OCI-M1 (cell line): Measurements from ENCODE around the gene VOPP1.

Experiments
- DNase-seq: peaks from one replicate; lab custom pipeline; 2025; lab: John Stamatoyannopoulos, UW

VOPP1 gene

DNA sequence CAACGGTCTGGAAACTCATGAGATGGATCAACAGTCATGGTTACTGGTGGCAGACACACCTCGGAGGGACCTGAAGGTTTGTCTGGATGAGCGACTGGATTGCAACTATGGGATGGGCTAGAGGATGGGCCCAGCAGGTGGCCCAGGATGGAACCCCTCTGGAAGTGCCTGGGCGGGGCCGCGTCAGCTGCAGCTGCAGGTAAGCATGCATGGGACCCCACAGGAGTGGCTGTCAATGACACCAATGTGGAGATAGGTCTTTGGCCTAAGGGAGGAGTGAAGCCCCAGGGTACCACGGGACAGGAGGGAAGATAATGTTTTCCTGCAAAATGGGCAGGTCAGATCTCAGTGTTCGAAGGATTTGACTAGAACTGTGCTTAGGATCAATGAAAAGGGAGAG lies 103.8 kb downstream of the VOPP1 start:
- DNase-seq = no peak

GRCh38 chr7:55467047-55467593 lies 105.2 kb downstream of the VOPP1 start:
- DNase-seq = no peak

DNA sequence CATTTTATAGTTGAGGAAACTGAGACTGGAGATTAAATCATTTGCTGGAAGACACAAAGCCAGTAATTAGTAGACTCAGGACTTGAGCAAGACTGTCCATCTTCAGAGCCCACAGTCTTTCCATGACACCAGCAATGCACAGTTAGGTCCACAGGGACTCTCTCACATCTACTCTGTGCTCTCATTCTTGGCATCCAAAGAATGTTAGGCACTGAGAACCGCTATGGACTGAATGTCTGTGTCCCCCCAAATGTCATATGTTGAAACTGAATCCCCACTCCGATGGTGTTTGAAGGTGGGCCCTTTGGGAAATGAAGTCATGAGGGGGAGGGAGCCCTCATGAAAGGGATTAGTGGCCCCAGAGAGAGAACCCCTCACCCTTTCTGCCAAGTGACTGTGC lies 106.6 kb downstream of the VOPP1 start:
- no peak for DNase-seq

- DNase-seq = no peak
Observed at GRCh38 chr7:55464422-55464821, 107.9 kb downstream of the VOPP1 start.

DNA sequence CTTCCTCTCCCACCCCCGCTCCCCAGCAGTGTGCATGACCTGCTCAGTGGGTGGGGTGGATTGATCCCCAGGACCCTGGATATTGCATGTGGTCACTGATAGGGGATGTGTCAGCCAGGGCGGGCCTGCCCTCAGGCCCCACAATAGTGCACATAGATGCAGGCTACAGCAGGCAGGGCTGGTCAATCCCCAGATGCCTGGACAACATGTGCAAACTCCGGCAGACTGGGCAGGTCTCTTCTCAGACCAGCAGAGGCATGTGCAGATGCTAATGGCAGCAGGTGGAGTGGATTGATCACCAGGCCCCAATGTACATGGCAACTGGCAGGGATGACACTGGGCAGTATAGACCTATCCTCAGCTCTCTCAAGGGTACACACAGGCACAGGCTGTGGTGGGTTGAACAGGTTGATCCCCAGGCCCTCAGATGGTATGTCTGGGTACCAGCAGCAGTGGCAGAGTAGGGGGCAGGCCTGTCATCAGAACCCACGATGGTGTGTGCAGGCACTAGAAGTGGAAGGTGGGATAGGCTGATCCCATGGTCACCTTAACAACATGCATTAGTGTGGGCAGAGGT lies 108.5 kb downstream of the VOPP1 start:
- no peak for DNase-seq

DNA sequence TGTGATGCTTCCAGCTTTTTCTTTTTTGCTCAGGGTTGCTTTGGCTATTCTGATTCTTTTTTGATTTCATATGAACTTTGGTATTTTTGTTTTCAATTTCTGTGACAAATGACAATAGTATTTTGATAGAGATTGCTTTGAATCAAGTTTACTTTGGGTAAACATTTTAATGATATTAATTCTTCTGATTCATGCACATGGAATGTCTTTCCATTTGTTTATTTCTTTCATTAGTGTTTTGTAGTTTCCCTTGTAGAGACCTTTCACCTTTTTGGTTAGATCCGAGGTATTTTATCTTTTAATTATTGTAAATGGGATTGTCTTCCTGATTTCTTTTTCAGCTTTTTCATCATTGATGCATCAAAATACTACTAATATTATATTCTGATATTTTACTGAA lies 114.0 kb downstream of the VOPP1 start:
- no peak for DNase-seq

DNA sequence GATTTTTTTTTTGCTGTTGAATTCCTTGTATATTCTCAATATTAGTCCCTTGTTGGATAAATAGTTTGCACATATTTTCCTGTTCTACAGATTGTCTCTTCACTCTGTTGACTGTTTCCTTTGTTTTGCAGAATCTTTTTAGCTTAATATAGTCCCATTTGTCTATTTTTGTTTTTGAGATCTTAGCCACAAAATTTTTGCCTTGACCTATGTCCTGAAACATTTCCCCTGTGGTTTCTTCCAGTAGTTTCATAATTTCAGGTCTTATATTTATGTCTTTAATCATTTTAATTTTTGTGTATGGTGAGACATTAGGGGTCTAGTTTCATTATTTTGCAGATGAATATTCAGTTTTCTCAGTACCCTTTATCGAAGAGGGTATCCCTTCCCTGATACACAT lies 114.5 kb downstream of the VOPP1 start:
- DNase-seq = no peak

DNA sequence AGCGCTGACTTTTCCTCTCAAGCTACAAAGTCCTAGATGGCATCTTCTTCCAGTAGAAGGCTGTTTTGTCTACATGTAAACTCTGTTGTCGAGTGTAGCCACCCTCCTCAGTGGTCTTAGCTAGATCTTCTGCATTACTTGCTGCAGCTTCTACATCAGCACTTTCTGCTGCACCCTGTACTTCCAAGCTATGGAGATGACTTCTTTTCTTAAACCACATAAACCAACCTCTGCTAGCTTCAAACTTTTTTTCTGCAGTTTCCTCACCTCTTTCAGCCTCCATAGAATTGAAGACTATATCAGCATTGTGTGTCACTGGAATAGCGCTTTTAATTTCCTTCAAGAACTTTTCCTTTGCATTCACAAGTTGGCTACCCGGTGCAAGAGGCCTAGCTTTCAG lies 119.3 kb downstream of the VOPP1 start:
- DNase-seq = no peak

DNA sequence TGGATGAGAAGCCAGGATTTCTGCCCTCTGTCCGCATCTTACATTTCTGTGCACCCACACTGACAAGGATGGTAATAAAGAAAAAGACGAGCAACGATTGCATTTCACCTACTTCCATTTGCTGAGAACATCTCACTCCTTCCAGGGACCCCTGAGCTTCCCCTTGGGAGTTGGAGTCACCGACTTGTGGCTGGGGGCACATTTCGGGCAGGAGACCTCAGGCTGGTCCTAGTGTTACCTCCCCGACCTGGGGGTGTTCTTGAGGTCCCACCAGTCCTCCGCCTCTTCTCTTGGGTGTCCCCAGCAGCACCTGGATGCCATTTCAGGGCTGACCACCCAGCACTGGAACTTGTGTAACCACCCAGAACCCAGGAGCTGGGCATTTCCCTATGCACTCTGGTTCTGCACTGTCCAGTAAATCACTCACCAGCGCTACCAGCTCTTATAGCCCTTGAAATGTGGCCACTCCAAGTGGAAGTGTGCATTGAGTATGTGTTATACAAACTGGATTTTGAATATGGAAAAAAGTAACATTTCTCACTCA lies 122.2 kb downstream of the VOPP1 start:
- no peak for DNase-seq

- no peak for DNase-seq
Observed at GRCh38 chr7:55449205-55449991, 122.9 kb downstream of the VOPP1 start.

GRCh38 chr7:55448526-55448925 lies 123.8 kb downstream of the VOPP1 start:
- no peak for DNase-seq

- DNase-seq = no peak
Observed at GRCh38 chr7:55444786-55445185, 127.5 kb downstream of the VOPP1 start.

GRCh38 chr7:55441774-55442522 lies 130.4 kb downstream of the VOPP1 start:
- no peak for DNase-seq

DNA sequence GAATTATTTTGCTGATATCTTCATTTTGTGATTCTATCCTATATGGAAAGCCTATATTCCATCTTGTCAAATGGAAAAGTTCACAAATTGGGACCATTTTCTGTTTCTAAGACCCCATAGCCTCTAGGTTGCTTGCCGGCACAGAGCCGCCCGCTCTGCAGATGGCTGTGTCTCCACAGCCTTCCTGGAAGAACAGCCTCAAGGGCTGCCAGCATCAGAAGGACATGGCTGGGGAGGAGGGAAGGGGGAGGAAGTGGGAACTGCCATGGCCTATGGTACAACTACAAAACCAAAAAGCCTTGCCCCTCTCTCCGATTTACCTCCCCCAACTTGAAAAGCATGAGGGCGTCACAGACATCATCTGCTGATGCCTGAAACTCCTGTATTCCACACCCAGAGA lies 131.3 kb downstream of the VOPP1 start:
- no peak for DNase-seq

GRCh38 chr7:55440040-55440690 lies 132.1 kb downstream of the VOPP1 start:
- DNase-seq = no peak

GRCh38 chr7:55439627-55440026 lies 132.7 kb downstream of the VOPP1 start:
- DNase-seq = no peak

GRCh38 chr7:55438757-55439525 lies 133.4 kb downstream of the VOPP1 start:
- DNase-seq = no peak

GRCh38 chr7:55438085-55438756 lies 134.1 kb downstream of the VOPP1 start:
- no peak for DNase-seq

GRCh38 chr7:55437375-55437774 lies 134.9 kb downstream of the VOPP1 start:
- DNase-seq = no peak

GRCh38 chr7:55436457-55436856 lies 135.8 kb downstream of the VOPP1 start:
- no peak for DNase-seq

GRCh38 chr7:55435466-55435865 lies 136.8 kb downstream of the VOPP1 start:
- DNase-seq = no peak
